ENCODE measurements around the gene NCKIPSD.

DNA sequence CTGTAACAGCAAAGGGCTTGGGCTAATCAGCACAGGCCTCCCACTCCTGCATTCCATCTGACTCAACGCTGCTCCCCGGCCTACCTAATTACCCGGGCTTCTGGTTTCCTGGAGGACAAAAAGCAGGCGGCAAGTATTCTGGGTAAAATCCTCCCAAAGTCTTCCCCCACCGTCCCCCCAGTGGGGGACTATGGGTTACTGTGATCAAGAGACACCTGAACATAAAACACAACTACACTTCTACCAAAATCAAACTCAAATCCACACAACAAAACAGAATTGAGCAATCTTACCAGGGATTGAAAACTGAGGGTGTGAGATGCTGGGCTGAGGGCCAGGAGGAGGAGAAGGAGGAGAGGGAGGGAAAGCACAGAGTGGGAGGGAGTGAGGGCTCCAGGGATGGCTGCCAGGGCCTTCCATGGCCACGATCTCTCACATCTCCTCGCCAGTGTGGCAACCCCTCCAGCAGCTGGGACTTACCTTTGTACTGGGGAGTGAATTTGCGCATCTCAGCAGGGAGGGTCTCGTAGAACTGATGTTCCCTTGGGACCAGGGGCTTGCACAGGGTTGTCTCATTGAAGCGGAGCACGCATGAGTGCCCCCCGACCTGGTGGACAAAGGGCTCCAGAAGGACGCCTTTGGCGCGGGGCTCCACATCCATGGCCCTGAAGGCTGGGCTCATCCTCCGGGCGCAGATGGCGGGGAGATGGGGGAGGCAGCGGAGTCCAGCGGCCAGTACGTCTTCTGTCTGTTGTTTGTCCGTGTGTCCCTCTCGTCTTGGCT, 9.1 kb upstream of the NCKIPSD start:
- TF ChIP-seq, protein P1, sequence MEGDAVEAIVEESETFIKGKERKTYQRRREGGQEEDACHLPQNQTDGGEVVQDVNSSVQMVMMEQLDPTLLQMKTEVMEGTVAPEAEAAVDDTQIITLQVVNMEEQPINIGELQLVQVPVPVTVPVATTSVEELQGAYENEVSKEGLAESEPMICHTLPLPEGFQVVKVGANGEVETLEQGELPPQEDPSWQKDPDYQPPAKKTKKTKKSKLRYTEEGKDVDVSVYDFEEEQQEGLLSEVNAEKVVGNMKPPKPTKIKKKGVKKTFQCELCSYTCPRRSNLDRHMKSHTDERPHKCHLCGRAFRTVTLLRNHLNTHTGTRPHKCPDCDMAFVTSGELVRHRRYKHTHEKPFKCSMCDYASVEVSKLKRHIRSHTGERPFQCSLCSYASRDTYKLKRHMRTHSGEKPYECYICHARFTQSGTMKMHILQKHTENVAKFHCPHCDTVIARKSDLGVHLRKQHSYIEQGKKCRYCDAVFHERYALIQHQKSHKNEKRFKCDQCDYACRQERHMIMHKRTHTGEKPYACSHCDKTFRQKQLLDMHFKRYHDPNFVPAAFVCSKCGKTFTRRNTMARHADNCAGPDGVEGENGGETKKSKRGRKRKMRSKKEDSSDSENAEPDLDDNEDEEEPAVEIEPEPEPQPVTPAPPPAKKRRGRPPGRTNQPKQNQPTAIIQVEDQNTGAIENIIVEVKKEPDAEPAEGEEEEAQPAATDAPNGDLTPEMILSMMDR (IDR thresholded peaks at IDR 0.05; ENCODE audit: insufficient read depth, low read depth, low read length), result no peak
- TF ChIP-seq EZH2 (IDR thresholded peaks at IDR 0.05; ENCODE audit: insufficient read depth, low read length), result no peak

Data from astrocyte (in vitro differentiated cells and primary cell).